GM19395 (cell line): ENCODE data around the gene HCFC1R1.

Experiments
- ATAC-seq: cut with Tn5 transposase; IDR thresholded peaks from one replicate; pipeline ENCODE4 v1.9.1; 2021; ENCODE audit warnings: mild to moderate bottlenecking, moderate library complexity; ENCODE audit not compliant: unreplicated experiment

Gene HCFC1R1

DNA sequence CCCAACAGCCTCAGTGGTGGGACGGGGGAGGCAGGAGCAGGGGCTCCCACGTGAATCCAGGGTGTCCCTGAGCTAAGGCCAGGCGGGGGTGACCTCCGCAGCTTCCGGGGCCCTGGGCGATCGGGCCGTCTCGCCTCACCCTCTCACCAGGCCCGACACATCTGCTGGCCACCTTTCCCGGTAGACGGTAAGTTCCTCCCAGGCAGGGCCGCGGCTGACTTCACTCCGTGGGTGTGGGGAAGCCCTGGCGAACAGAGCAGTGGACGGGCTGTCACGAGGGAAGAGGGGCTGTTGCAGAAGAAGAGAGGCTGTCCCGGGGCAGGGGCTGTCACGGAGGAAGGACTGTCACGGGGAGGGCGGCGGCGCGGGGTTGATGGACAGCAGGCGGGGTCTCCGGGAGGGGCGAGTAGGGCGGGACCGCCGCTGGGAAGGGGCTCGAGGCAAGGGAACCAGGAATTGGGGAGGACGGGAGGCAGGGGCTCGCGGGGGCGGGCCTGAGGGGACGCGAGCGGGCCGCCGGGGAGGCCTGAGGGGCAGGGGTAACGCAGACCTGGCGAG, 44.0 kb downstream of the HCFC1R1 start:
- ATAC-seq, result no peak

- ATAC-seq, result no peak
These were observed 46.3 kb downstream of the HCFC1R1 start for GRCh38 chr16:2977440-2977839.

DNA sequence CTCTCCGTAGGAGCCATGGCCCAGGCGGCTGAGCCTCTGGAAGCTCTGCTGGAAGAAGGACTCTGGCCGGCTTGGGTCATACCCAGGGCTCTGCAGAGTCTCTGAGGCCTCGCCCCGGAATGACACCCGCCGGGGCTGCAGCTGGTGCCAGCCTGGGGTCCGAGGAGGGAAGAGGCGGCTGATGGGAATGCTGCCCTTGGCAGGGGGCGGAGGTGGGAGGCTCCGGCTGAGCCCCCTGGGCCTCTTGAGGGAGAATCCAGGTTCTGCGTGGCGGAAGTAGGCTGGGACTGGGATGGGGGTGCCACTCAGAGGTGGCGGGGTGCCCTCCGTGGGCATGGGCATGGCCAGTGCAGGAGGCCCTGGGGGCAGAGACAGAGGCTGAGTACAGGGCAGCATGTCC, 47.1 kb downstream of the HCFC1R1 start:
- no peak for ATAC-seq

DNA sequence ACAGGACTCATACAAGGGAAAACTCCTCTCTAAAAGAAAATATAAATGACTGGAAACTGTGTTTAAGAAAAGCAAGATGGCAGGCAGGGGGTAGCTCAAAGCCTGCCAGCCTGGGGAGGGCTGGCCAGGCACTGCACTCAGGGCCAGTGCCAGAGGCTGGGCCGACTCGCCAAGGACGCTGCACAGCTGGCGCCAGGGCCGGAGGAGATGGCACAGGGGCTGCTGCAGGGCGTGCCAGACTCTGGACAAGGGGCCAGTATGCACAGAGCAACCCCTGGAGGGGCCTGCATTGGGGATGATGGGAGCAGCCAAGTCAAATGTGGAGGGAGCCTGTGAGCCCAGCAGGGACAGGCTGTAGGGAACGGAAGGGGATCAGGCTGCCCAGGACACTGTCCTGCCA, 47.5 kb downstream of the HCFC1R1 start:
- no peak for ATAC-seq

DNA sequence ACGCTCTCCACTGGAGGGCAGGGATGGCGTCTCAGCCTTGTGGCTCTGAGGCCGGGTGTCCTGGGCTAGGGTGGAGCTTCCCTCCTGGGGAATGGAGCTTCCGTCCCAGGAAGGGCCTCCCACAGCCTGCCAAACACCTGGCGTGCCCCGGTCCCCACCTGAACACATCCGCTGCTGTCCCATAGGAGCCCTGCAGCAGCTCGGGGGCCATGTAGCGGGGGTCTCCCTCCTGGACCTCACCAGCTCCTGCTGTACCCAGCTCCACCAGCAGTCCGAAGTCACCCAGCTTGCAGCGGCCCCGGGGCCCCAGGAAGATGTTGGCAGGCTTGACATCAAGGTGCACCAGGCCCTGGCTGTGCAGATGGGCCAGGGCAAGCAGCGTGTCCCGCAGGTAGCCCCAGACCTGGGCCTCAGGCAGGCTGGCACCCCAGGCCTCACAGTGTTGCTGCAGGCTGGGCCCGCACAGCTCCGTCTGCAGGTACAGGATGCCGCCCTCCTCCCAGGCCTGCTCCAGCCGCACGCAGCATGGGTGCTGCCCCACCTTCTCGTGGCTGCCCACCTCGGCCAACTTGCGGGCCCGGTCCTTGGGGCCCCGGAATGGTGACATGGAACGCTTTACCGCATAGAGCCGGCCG, 48.5 kb downstream of the HCFC1R1 start:
- no peak for ATAC-seq

GRCh38 chr16:2974319-2975056, 49.3 kb downstream of the HCFC1R1 start:
- ATAC-seq, result no peak

DNA sequence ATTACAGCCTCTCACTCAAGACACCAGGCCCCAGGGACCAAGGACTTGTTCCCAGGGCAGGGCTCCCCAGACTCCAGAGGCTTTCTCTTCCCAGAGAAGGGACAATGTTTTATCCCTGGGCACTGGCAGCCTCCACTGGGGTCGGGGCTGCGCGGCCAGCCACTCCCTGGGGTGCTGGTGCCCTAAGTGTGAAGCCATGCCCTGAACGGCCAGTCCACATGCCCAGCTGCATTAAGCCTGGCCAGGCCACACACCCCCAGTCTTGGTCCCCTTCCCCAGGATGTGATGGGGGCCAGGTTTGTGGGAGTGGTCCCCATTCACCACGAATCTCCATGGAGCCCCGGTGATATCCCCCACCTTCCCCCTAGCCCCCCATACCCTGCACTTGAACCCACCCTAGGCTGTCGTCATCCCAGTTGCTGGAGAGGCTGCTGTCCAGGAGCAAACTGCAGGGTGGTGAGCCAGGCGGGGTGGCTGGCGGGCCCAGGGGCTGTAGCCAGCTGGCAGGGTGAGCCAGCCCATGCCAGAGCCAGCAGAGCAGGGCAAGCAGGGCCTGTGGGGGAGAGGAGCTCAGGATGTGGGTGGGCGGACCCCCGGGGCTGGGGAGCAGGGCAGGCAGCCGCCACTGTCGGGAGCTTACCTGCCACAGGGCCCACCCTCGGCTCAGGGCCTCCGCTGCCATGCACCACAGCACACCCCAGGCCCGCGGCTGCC, 50.0 kb downstream of the HCFC1R1 start:
- no peak for ATAC-seq

DNA sequence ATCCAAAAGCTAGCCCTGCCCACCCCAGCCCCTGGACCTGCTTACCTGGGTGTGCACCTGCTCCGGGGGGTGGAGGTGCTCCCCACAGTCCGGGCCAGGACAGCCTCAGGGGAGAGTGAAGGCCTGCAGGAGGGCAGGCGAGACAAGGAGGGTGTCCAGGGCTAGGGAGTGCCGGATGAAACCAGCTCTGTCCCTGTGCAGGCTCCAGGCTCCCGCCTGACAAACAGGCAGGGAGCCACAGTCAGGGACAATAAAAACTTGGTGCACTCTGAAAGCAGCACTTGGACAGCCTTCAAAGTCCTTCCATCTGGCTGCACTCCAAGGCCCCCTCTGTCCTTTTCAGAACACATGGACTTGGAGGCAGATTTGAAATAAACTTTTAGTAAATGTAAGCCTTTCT, 50.6 kb downstream of the HCFC1R1 start:
- no peak for ATAC-seq
